Endometrial microvascular endothelial cells (primary cell): ENCODE data around the gene NOC2L. TPM values are rescaled to one million over a fixed set of nuclear protein-coding genes. Genes with fewer than 3 reads are reported as not detected.
"Not testable (repeated sequence)": the region's sequence is repeated elsewhere in the genome, so short reads cannot be mapped to it uniquely, and the experiment has no call there.

Experiments used
- in situ Hi-C: cut with HindIII; loops from 2 replicates; pipeline ENCODE4 v1.10.0; 2017; ENCODE audit warnings: low sequenced_read_pairs, low pct_unique_long_range_greater_than_20kb; ENCODE audit errors: inconsistent ontology term
- total RNA-seq: library from RNA; depleted of rRNA; stranded (reverse); fragments of >200 nt; gene quantifications from one replicate; pipeline ENCODE4 v1.2.3, GENCODE V29; 2015; ENCODE audit errors: inconsistent ontology term

The NOC2L gene
- total RNA-seq, 1 donor from 2014 or later, result 98.2 TPM

DNA sequence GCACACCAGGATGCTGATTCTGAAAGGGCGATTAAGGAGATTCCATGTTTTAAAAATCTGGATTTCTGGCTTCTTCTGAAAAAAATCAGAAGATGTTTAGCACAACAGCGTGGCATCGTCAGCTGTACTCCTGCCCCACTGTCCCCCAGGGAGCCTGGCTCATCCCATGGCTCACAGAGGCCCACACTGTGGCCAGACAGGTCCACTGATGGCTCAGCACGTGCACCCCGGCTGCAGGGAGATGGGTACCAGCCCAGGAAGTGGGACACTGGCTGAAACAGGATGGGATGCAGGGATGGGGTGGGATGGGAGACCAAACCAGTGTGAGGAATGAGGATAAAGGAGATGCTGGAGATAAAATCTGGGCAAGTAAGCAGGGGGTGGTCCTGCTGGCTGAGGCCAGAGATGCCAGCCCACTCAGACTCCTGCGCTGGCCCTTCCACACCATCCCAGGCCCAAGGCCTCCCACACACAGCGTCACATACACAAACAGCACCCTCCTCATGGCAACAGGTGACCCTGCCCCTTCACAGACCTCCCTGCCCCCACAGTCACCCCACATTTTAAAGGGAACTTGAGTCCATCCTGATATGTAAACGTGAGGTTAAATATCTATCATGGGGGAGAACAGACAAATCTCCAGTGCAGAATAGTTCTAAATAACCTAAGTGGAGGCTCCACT is 59.3 kb downstream of the NOC2L start:
- in situ Hi-C loops, result no loop called here

- in situ Hi-C loops, result not testable (repeated sequence)
These were observed 61.1 kb downstream of the NOC2L start for GRCh38 chr1:897951-898350.

- in situ Hi-C loops, result no loop called here
These were observed 61.8 kb downstream of the NOC2L start for GRCh38 chr1:897226-897625.

Other genes starting within 250 kb of the NOC2L start
- gene SAMD11, start 35.3 kb downstream of the NOC2L start, total RNA-seq, result 0.19 TPM
- gene KLHL17, start 1.3 kb upstream of the NOC2L start, total RNA-seq, result 6.1 TPM
- 0.56 TPM for gene PLEKHN1, start 7.2 kb upstream of the NOC2L start, total RNA-seq
- not detected for gene PERM1, start 22.8 kb upstream of the NOC2L start, total RNA-seq
- gene HES4, start 40.8 kb upstream of the NOC2L start, total RNA-seq, result 1.1 TPM
- gene ISG15, start 54.2 kb upstream of the NOC2L start, total RNA-seq, result 303 TPM
- 77.4 TPM for gene AGRN, start 60.9 kb upstream of the NOC2L start, total RNA-seq
- not detected for gene RNF223, start 115.0 kb upstream of the NOC2L start, total RNA-seq
- 22.3 TPM for gene C1orf159, start 156.8 kb upstream of the NOC2L start, total RNA-seq
- gene TTLL10, start 214.6 kb upstream of the NOC2L start, total RNA-seq, result not detected
- gene TNFRSF18, start 247.3 kb upstream of the NOC2L start, total RNA-seq, result not detected